ENCODE results near the gene TPM1. TPM values are rescaled to one million over a fixed set of nuclear protein-coding genes. Genes with fewer than 3 reads are reported as not detected.

Gene TPM1
- total RNA-seq, 1 experiment from 2014 or later, result 10.1 TPM

DNA sequence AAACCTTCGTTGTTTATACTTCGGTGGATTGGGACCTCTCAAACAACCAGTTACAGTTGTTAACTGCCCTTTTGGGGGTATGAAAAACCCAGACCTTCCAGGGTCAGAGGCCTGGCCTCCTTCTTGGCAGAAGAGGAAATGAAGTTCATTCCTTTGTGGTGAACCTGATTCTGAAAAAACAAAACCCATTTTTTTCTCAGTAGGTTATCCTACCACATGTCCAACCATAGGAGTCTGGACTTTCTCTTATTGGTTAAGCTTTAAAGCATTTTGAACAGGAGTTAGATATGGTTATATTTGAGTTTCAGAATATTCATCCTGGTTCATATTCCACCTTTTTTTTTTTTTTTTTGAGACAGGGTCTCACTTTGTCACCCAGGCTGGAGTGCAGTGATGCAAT lies 71.9 kb downstream of the TPM1 start:
- no peak for DNase-seq
- H3K4me1 ChIP-seq (ENCODE audit: low read length), result no peaks in the 10 kb centered on the region
- H3K9ac ChIP-seq (ENCODE audit: low read length), result no peak overlapping the region
- no peak overlapping the region for H2AFZ ChIP-seq (ENCODE audit: low read length)
- no peaks in the 10 kb centered on the region for H3K36me3 ChIP-seq (ENCODE audit: insufficient read depth, low read length)
- no peaks in the 10 kb centered on the region for H3K27me3 ChIP-seq (ENCODE audit: low read length)
- H3K4me2 ChIP-seq (ENCODE audit: low read depth, low read length, poor library complexity, severe bottlenecking), result no peak overlapping the region
- H3K27ac ChIP-seq (ENCODE audit: low read length), result no peak overlapping the region
- no peaks in the 10 kb centered on the region for H4K20me1 ChIP-seq (ENCODE audit: insufficient read depth, low read depth, low read length)
- H3K4me3 ChIP-seq (ENCODE audit: low read length), result no peak overlapping the region
- H3K9me3 ChIP-seq (ENCODE audit: low read length), result no peaks in the 10 kb centered on the region
- no peaks in the 10 kb centered on the region for H3K9me2 ChIP-seq (replicated peaks; ENCODE audit: insufficient read depth, low read length)
- no peaks in the 10 kb centered on the region for H3K79me2 ChIP-seq (ENCODE audit: low read length)

Other genes with a start within 250 kb of the TPM1 start
- gene LACTB, start 79.1 kb downstream of the TPM1 start, total RNA-seq (2014; rRNA removed; shearing (Covaris generic); ENCODE audit: low replicate concordance), result 3.8 and 15.3 TPM in 2 replicates
- 36.3 and 72.8 TPM in 2 replicates for gene RPS27L, start 114.7 kb downstream of the TPM1 start, total RNA-seq (2014; rRNA removed; shearing (Covaris generic); ENCODE audit: low replicate concordance)
- 4.9 and 14.2 TPM in 2 replicates for gene RAB8B, start 146.9 kb downstream of the TPM1 start, total RNA-seq (2014; rRNA removed; shearing (Covaris generic); ENCODE audit: low replicate concordance)
- gene APH1B, start 234.9 kb downstream of the TPM1 start, total RNA-seq (2014; rRNA removed; shearing (Covaris generic); ENCODE audit: low replicate concordance), result 21.4 and 34.8 TPM in 2 replicates

All from Karpas-422 (cell line).